GM18907 (cell line): ENCODE data around the gene CACNG3.
"Not testable (repeated sequence)": the region's sequence is repeated elsewhere in the genome, so short reads cannot be mapped to it uniquely, and the experiment has no call there.

ENCODE experiments used
- ATAC-seq: cut with Tn5 transposase; IDR thresholded peaks from one replicate; pipeline ENCODE4 v1.9.1; 2021; ENCODE audit warnings: mild to moderate bottlenecking, moderate library complexity; ENCODE audit not compliant: unreplicated experiment

CACNG3 gene

DNA sequence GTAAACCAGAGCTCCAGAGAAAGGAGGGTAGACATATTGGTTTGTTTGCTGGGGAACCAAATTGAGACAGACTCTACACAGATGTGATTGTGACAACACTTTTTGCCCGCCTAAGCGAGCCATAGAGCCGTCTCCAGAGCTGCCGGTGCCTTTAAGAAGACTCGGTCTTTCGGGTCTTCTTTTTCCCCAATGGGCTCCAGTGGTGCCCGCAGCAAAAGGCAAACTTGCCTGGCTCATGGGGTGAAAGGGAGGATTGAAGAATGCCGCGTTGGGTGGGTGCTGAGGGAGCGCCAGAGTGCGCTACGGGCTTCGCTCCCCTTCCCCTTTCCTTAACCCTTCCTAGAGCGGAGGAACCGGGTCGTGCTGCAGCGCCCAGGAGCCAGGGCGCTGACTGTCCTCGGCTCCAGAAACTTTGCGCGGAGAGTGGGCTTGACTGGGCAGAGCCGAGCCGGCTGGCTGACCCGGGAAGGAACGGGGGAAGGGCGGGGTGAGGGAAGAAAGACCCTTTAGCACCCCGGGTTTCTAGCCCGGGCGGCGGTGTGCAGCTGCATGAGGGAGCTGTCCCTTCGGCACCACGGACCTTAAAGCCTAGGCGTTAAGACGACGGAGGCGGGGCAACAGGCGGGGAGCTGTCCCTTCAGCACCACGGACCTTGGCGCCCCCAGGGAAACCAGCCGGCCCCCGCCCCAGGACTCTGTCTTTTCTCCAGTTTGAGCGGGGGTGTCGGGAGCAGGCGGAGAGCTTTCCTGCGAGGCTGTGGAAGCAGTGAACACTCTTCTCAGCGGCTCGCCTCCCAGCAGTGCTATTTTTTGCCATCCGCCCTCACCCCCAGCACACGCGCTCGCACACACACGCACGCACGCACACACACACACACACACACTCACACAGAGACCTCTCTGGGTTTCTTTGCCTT lies at the start of gene CACNG3:
TSS of gene CACNG3 (plus strand) at position 880 of the 916 bp plus-strand sequence. CDS start 420 bp downstream, outside the sequence.
- no peak for ATAC-seq

DNA sequence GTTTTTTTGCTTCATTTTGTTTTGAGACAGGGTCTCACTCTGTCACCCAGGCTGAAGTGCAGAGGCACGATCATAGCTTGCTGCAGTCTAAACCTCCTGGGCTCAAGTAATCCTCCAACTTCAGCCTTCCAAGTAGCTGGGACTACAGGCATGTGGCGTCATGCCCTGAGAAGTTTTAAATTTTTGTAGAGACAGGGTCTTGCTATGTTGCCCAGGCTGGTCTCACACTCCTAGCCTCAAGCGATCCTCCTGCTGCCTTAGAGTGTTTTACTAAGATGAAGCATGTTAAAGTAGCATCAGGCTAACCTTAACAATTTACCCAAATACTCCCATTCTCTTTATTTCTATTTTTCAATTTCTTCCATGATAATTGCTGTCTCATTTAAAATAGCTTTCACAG lies 49.2 kb upstream of the CACNG3 start:
- ATAC-seq: no peak

DNA sequence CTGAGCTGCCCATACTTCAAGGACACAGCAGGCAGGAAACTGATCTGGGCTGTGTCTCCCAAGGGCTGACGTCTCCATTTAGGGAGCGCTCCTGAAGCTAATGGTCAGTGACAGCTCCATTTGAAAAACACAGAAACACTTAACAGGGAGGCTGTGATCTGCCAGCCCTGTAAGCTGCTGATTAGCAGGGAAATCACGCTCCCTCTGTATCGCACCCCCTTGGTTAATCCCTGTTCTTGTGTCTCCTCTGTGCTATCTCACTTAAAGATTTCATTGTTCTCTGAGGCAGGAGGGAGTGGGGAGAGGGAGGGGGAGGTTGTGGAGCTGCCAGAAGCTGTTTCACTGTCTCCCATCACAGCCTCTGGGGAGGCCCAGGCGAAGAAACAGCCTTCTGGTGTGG lies 47.4 kb upstream of the CACNG3 start:
- no peak for ATAC-seq

DNA sequence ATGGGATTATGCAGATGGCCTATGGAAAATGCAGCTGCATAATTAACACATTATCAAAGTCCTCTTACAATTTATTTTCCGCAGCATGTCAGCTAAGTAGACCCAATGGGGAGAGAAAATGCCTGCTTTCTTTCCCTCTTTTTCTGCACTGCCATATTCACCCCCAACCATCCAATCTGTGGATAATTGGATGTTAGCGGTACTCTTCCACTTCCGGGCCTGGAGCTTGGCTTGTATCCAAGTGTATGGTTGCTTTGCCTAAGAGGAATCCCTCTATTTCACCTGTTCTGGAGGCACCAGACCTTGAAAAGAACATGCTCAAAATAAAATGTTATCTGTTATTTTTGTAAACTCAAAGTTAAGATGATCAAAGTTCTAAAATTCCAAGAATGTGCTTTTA lies 41.1 kb upstream of the CACNG3 start:
- no peak for ATAC-seq

DNA sequence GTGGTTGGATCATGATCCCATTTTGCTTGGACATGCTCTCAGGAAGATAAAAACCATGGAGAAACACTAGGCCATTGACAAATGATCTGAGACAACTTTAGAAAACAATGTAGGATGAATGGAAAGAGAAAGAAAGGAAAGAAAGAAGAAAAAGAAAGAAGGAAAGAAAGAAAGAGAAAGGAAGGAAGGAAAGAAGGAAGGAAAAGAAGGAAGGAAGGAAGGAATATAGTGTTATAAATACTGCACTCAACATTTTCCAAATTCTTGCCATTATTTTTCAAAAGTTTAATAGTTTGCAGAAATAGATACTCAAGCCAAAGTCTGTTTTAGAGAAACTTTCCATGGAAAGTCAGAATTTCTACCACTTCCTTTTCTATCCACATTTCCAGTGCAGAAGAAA lies 39.2 kb upstream of the CACNG3 start:
- ATAC-seq: no peak

DNA sequence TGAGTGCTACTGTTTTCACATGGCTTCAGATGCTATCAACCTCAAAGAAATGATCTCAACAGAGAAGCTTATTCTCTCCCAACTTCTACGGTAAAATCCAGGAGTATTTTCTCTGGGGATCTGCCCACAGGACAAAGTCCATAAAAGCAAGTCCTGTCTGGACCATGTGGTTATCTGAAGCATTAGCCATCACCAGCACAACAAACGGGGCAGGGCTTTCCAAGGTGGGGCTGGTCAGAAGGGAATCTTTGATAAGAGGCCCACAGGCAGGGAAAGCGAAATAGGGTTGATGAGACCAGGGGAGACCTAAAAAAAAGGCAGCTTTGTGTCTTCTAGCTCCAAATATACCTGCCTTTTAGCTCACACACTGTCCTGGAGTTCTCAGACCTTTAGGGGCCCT lies 38.7 kb upstream of the CACNG3 start:
- ATAC-seq: no peak

DNA sequence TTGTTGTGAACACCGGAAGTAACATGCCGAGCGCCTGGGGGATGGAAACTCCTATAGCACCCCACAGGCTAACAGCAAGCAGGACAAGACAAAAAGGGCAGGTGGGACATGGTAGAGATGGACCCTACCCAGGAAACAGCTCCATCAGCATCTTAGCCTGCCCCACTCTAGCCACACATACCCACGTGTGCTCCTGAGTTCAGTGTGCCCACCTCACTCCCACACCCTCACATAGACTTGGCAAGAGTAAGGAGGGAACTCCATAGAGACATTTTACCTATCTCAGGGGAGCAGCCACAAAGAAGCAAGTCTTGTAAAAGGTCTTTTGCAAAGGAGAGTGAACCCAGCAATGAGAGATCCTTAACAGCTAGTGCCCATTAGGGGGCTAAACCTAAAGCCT lies 37.8 kb upstream of the CACNG3 start:
- ATAC-seq: no peak

DNA sequence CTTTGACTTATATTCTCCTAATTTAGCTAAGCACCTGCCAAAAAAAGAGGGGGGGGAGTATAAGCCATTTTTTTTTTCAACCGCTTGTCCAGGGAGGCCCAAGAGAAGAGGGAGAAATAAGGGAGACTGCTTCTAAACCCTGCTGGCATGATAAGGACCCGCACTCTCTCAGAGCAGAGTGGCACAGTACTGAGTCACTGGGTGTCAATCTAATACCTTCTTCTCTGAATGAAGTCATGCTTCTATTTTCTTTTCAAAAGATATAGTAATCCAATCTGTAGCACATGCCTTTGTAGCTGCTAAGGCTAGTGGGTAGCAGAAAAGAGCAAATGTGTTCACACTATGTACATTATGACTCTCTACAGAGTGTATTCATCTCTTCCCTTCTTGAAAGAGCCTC lies 34.9 kb upstream of the CACNG3 start:
- no peak for ATAC-seq

DNA sequence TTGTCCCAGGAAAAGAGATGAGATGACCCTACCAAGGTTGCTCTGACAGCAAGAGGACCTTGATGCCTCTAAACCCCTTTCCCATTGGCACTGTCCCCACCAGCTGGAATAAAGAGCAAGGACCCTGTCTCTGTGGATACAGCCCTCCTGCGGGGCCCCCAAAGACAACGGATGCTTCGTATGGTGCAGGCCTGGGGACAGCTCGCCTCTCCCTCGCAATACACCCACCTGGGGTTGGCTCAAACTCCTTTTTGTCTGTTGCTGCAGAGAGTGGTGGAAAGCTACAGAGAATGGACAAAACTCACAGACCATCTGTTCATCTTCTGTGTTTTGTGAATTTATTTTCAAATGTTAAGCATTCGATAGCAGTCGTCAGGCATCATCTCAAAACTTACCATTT lies 27.6 kb upstream of the CACNG3 start:
- ATAC-seq: no peak

DNA sequence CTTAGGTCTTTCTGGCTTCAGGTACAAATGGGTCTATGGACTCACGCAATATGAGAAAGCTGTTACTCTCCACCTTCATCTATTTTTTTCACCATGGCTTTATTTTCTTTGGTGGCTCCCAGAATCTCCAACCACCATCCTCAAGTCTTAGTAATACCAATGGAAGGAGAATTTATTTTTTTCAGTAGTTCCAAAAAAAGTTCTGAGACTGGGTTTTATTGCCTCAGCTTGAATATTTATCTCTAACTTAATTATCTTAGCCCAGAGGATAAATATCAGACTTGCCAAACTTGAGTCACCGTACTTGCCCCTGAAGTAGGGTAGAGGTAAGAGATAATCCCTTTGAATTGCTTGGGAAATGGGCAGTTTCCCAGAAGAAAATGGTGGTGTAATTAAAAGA lies 23.2 kb upstream of the CACNG3 start:
- no peak for ATAC-seq

DNA sequence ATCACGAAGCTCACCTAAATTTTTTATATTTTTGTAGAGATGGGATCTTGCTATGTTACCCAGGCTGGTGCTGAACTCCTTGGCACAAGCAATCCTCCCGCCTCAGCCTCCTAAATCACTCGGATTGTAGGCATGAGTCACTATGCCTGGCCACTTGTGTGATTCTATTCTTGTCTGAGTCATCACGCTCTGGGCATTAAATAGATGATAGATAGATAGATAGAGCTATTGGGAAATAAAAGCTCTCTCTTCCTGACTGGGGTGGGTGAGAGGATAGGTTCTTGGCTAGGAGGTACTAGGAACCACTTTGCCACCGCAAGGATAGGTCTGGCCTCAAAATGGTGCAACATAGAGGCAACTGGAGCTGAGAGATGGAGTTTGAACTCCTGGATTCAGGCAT lies 21.4 kb upstream of the CACNG3 start:
- ATAC-seq: no peak

DNA sequence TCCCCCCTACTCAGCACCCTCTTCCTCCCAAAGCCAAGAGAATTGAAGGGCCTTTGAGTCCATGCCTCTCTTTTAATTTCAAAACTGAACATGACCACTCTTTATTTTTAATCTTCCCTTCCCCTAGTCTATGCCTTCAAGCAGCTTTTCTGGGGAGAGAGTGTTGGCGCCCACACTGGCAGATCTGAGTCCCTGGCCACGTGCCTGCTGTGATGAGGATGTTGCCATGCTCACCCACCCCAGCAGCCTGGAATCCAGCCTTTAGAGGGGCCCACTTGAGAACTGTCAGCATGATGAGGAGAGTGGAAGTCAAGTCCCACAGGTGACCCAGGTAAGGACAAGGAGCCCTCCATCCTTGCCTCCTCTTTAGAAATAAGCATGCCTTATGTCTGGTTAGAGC lies 20.3 kb upstream of the CACNG3 start:
- no peak for ATAC-seq

DNA sequence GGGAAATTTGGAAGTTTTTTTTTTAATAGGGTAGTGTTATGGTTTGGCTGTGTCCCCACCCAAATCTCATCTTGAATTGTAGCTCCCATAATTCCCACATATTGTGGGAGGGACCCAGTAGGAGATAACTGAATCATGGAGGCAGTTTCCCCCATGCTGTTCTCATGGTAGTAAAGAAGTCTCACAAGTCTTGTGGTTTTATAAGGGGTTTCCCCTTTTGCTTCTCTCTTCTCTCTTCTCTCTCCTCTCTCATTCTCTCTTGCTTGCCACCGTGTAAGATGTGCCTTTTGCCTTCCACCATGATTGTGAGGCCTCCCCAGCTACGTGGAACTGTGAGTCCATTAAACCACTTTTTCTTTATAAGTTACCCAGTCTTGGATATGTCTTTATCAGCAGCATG lies 17.3 kb upstream of the CACNG3 start:
- not testable (repeated sequence) for ATAC-seq

DNA sequence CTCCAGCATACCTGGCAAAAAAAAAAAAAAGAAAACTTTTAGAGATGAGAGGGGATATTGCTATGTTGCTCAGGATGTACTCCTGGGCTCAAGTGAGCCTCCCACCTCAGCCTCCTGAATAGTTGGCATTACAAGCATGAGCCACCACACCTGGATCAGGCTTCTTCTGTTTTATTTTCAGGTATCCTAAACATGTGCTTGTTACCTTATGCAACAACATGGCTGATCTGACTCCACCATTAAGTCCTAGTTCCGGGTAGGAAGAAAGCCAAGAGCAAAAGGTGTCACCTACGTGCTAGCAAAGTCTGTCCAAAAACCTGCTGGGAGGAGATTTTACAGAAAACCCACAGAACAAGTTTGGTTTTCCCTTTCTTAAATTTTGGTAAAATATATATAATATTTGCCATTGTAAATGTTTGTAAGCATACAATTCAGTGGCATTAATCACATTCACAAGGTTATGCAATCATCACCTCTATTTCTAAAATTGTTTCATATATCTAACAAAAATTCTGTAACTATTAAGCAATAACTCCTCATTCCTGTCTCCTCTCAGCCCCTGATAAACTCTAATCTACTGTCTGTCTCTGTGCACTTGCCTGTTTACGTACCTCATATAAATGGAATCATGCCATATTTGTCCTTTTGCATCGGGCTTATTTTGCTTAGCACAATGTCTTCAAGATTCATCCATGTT lies 9.1 kb upstream of the CACNG3 start:
- ATAC-seq: no peak

DNA sequence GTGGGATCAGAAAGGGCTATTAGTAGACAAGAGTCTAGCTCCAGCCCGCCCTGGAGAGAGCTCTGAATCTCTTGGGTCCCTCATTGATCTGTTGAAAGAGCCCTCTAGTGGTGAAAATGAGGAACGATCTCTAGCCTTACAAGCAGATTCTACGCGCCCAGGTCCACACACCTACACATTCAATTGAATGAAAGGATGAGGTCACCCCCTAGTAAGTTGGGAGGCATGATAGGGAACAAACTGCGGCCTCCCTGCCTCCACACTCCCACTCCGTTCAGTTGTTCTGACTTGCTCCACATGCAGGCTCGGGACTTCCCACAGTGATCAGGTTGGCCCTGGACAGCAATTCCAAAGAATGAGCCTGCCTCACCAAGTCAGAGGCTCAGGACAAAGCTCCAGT lies 2.9 kb upstream of the CACNG3 start:
- no peak for ATAC-seq

DNA sequence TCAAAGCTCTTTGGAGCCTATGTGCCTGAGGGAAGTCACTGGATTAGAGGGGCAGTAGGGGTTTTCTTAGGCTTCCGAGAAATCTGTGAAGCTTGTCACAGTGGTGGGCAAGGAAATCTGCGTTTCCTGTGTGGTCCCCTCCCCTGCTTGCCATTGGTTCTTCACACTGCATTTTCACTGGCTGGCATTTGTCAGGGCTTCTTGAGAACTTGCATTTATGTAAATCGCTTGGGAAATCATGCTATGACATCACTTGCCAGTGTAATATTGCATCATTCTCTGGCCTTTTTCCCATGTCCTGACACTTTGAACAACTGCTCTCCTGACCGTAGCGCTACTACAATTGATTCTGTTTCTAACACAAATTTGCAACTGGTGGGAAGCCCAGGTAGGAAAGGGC lies 1.8 kb downstream of the CACNG3 start:
- no peak for ATAC-seq

DNA sequence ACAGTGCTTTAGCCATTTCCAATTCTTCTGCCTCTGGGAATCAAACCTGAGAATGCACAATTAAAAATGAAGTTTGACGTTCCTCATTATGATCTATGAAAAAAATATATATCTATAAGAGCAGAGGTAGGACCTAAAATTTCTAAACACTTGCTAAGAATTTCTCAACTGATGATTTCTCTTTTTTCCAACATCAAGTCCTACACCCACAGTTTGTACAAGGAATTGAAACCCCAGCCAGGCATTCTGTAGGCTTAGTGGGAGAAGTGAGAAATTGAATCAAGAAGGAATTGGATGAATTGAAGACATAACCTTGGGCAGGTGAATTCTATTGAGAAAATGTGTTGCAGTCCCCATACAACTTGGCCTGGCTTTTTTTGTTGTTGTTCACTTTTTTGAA lies 2.7 kb downstream of the CACNG3 start:
- ATAC-seq: no peak

DNA sequence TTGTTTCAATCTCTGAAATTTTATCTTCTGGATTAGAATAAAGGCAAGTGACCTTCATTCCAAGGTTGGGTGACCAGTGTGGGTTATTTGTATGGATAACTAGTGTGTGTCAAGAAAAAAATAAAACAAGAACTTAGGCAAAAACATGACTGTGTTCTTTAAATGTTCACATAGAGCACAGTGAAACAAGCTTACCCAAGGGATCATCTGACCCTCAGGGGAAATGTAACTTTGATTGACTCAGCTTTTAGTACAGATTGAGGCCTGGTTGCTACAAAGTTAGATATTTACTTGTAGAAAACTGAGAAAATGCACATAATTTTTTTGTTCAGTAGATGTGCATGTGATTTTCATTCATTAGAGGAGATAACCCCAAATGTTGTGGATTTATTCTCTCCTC lies 6.7 kb downstream of the CACNG3 start:
- no peak for ATAC-seq

DNA sequence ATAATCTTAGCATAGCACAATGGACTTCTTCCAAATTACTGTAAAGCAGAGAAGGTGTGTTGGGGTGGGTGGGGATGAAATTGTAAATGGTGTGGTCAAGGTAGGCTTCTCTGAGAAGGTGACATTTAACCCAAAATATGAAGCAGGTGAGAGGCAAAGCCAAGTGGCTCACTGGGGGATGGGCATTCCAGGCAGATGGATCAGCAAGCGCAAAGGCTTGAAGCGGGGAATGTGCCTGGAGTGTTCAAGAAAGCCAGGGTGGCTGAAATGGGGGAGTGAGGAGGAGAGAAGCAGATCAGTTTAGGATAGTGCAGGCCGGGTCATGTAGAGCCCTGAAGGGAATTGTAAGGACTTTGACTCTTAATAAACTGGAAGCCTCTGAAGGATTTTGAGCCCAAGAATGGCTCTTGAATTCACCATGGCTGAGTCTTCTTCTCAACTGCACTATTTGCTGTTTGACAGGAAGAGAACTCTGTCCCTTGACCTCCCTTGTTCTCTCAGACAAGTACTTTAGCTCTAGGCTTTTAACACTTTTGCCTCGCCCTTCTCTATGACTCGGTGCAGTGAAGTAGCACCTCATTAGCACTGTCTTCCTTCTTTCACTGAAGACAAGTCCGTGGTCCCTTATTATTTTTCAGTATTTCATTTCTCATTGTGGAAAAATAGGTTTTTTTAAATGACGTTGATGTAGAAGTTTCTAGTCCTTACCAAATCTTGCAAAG lies 14.7 kb downstream of the CACNG3 start:
- no peak for ATAC-seq

DNA sequence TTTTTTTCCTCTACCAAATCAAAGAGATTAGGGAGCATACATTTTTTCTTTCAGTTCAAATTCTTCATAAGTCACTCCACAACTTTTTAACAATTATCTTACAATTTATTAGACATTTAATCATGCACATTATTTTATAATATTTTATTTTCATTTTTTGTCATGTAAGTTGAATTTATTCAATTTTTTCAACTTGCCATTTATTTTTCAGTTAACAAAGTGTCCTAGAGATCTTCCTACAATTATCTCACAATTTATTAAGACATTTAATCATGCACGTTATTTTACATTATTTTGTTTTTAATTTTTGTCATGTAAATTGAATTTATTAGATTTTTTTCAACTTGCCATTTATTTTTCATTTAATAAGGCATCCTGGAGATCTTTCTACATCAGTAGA lies 16.2 kb downstream of the CACNG3 start:
- ATAC-seq: no peak

DNA sequence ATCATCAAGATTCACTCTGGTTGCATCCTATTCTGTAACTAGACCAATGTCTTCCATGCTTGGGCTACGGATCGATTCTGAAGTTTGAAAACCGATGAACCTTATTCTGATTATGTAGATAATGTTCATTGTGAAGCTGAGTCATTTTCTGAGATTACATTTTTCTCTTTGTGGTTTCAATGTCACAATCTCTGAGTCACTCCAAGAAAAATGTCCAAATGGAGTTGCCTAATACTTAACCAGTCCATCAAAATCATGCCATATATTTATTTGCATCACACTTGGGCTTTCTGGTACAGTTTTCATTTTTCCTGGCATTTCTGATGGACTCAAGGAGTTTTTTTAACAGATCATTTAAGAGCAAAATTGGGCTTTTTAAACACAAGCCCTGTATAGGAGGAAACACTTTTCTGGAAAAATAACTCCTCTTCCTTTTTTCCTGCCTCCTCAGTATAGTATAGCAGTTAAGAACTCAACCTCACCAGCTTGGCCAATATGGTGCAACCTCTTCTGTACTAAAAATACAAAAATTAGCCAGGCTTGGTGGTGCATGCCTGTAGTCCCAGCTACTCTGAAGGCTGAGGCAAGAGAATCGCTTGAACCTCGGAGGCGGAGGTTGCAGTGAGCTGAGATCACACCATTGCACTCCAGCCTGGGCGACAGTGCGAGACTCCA lies 17.5 kb downstream of the CACNG3 start:
- ATAC-seq: no peak
